IMR-90 (cell line): ENCODE results near the gene ZFYVE21. TPM values are rescaled to one million over a fixed set of nuclear protein-coding genes. Genes with fewer than 3 reads are reported as not detected.

Source experiments
- ATAC-seq: fragments of 200-7000 bp; cut with Tn5 transposase; 2 replicates; pipeline ENCODE4 v1.9.1; 2020; ENCODE audit warnings: low read depth, mild to moderate bottlenecking, moderate library complexity
- BruUV-seq: library from RNA; stranded (reverse); fragments of 400-500 nt; replicated peaks from 2 replicates; lab custom pipeline; 2021; lab: Mats Ljungman, UMichigan
- CTCF ChIA-PET: fragments of 300-600 bp; formaldehyde crosslinking; extraction: SDS; loops from one replicate; lab custom pipeline; 2021; ENCODE audit warnings: antibody characterized with exemption; lab: Yijun Ruan, JAX
- POLR2A ChIA-PET: fragments of 300-600 bp; sonication (Branson Sonifier 250); formaldehyde crosslinking; loops from one replicate; lab custom pipeline; 2022; ENCODE audit warnings: antibody characterized with exemption; ENCODE audit not compliant: unreplicated experiment; lab: Charles Lee
- DNase-seq: peaks from one replicate; pipeline ENCODE4 v3.0.0; 2013
- H2AFZ ChIP-seq: replicated peaks from 2 replicates; pipeline ENCODE3; 2013; ENCODE audit warnings: low read length, mild to moderate bottlenecking; ENCODE audit not compliant: poor library complexity
- H2AK5ac ChIP-seq: 2 replicates; pipeline ENCODE4 v1.6.1; 2013; ENCODE audit warnings: low read depth, low read length, inconsistent platforms
- H2AK9ac ChIP-seq: replicated peaks from 2 replicates; pipeline ENCODE3; 2013; ENCODE audit warnings: mild to moderate bottlenecking, low read depth, low read length, moderate library complexity; ENCODE audit not compliant: poor library complexity
- H2BK120ac ChIP-seq: 2 replicates; pipeline ENCODE4 v1.6.1; 2013; ENCODE audit warnings: low read depth, low read length, inconsistent platforms
- H2BK15ac ChIP-seq: 3 replicates; pipeline ENCODE4 v1.6.1; 2013; ENCODE audit warnings: low read depth, low read length, inconsistent platforms
- H2BK20ac ChIP-seq: 2 replicates; pipeline ENCODE4 v1.6.1; 2013; ENCODE audit warnings: low read depth, mild to moderate bottlenecking, inconsistent platforms, low read length, moderate library complexity
- H2BK5ac ChIP-seq: 2 replicates; pipeline ENCODE4 v1.6.1; 2013; ENCODE audit warnings: mild to moderate bottlenecking, low read depth, low read length, inconsistent platforms; ENCODE audit not compliant: poor library complexity, severe bottlenecking
- H3K14ac ChIP-seq: replicated peaks from 2 replicates; pipeline ENCODE4 v1.6.1; 2013; ENCODE audit warnings: low read depth, low read length, inconsistent platforms
- H3K18ac ChIP-seq: 2 replicates; pipeline ENCODE4 v1.6.1; 2013; ENCODE audit warnings: low read depth, low read length, control low read depth
- H3K23ac ChIP-seq: 2 replicates; pipeline ENCODE4 v1.6.1; 2013; ENCODE audit warnings: low read depth, low read length, inconsistent platforms
- H3K27ac ChIP-seq: 2 replicates; pipeline ENCODE4 v1.5.1; 2013; ENCODE audit warnings: mild to moderate bottlenecking, control low read depth, low read length; ENCODE audit not compliant: insufficient read depth
- H3K27me3 ChIP-seq: 2 replicates; pipeline ENCODE4 v1.6.1; 2013; ENCODE audit warnings: low read length; ENCODE audit not compliant: control insufficient read depth, insufficient read depth
- H3K36me3 ChIP-seq: 2 replicates; pipeline ENCODE4 v1.6.1; 2013; ENCODE audit warnings: low read length, mixed read lengths; ENCODE audit not compliant: control insufficient read depth, insufficient read depth
- H3K4ac ChIP-seq: 2 replicates; pipeline ENCODE4 v1.6.1; 2013; ENCODE audit warnings: low read depth, low read length, inconsistent platforms
- H3K4me1 ChIP-seq: 2 replicates; pipeline ENCODE4 v1.6.1; 2013; ENCODE audit warnings: low read length, mixed read lengths; ENCODE audit not compliant: control insufficient read depth, insufficient read depth
- H3K4me2 ChIP-seq: 2 replicates; pipeline ENCODE4 v1.6.1; 2013; ENCODE audit warnings: low read depth, mild to moderate bottlenecking, control low read depth, low read length, moderate library complexity
- H3K4me3 ChIP-seq: 2 replicates; pipeline ENCODE4 v1.5.1; 2013; ENCODE audit warnings: low read depth, mild to moderate bottlenecking, control low read depth, low read length, moderate library complexity; ENCODE audit not compliant: insufficient read depth
- H3K56ac ChIP-seq: 2 replicates; pipeline ENCODE4 v1.6.1; 2013; ENCODE audit warnings: low read length, inconsistent platforms; ENCODE audit not compliant: insufficient read depth; ENCODE audit errors: extremely low read depth
- H3K79me1 ChIP-seq, 2 experiments: 2 replicates each; pipeline ENCODE4 v1.6.1; 2013; ENCODE audit warnings: low read length in 2 of 2, inconsistent platforms in 1 of 2, low read depth in 1 of 2
- H3K9ac ChIP-seq: 2 replicates; pipeline ENCODE4 v1.6.1; 2013; ENCODE audit warnings: low read depth, low read length, control low read depth
- H3K9me1 ChIP-seq: 2 replicates; pipeline ENCODE4 v1.6.1; 2013; ENCODE audit warnings: low read length, inconsistent platforms; ENCODE audit not compliant: insufficient read depth
- H3K9me3 ChIP-seq: 2 replicates; pipeline ENCODE4 v1.6.1; 2013; ENCODE audit warnings: low read length; ENCODE audit not compliant: control insufficient read depth, insufficient read depth
- H4K20me1 ChIP-seq: 2 replicates; pipeline ENCODE4 v1.6.1; 2013; ENCODE audit warnings: low read length, inconsistent platforms; ENCODE audit not compliant: insufficient read depth
- H4K5ac ChIP-seq: 2 replicates; pipeline ENCODE4 v1.6.1; 2013; ENCODE audit warnings: mild to moderate bottlenecking, low read depth, low read length, control low read depth
- H4K8ac ChIP-seq, 2 experiments: 2 replicates each; pipeline ENCODE4 v1.6.1; 2013; ENCODE audit warnings: low read depth in 2 of 2, low read length in 2 of 2, control low read depth in 1 of 2, inconsistent platforms in 1 of 2
- H4K91ac ChIP-seq: 2 replicates; pipeline ENCODE4 v1.6.1; 2013; ENCODE audit warnings: low read depth, low read length, inconsistent platforms; ENCODE audit not compliant: insufficient read depth
- CHD1 ChIP-seq: IDR thresholded peaks from 2 replicates; pipeline ENCODE4 v1.6.1; 2012; ENCODE audit warnings: low read depth, low read length, improper control_type of control experiment
- ELK1 ChIP-seq: fragments of 150-350 bp; IDR thresholded peaks from 2 replicates; pipeline ENCODE4 v1.6.1; 2016; ENCODE audit warnings: low read depth, mild to moderate bottlenecking, low read length, moderate library complexity, borderline replicate concordance
- NFE2L2 ChIP-seq: fragments of 150-350 bp; IDR thresholded peaks from 2 replicates; pipeline ENCODE4 v1.6.1; 2016; ENCODE audit warnings: low read depth, mild to moderate bottlenecking, low read length
- WGBS, 2 experiments: methylation state at CpG; one replicate each; pipeline versions ENCODE4 v1.1.5 to v1.1.7; 2013; ENCODE audit warnings: missing lambda C conversion rate in 2 of 2; ENCODE audit not compliant: insufficient read length in 1 of 2; ENCODE audit errors: extremely low coverage in 2 of 2; 5-methylcytosine and 5-hydroxymethylcytosine counted together
- dilution Hi-C: fragments of 300-500 bp; cut with HindIII; formaldehyde crosslinking; loops from one replicate; pipeline ENCODE4 v1.14.3; 2018; ENCODE audit warnings: low sequenced_read_pairs; ENCODE audit not compliant: unreplicated experiment
- in situ Hi-C: fragments of 300-500 bp; cut with MboI; formaldehyde crosslinking; loops from 3 replicates; pipeline ENCODE4 v1.14.3; 2019; ENCODE audit warnings: low sequenced_read_pairs, inconsistent platforms, mixed read lengths
- intact Hi-C: fragments of 100-400 bp; cut with micrococcal nuclease; formaldehyde crosslinking; loops from 2 replicates; pipeline ENCODE4 v1.10.0; 2022
- polyA plus RNA-seq, 3 experiments: library from polyadenylated mRNA; depleted of rRNA; stranded (reverse); fragments of >200 nt; gene quantifications; 2 replicates each; pipeline ENCODE4 v1.2.3, GENCODE V29; 2012; ENCODE audit warnings: low replicate concordance in 1 of 3
- total RNA-seq: library from RNA; depleted of rRNA; stranded (reverse); fragments of >200 nt; gene quantifications from 2 replicates; pipeline ENCODE4 v1.2.3, GENCODE V29; 2012

Gene ZFYVE21
- total and polyA plus RNA-seq, 2 of the 4 experiments (the other 2 are of a cell fraction): 41.2 to 89.2 TPM

- Histone ChIP-seq H3K4me1 (peaks cover 15% of the 10 kb centered on the region), H3K18ac (no peak overlapping the region), H3K56ac (no peak overlapping the region), H3K23ac (no peak overlapping the region), H3K27me3 (no peaks in the 10 kb centered on the region), H4K8ac (no peak overlapping the region), H2BK5ac (no peak overlapping the region), H3K4ac (no peak overlapping the region), H2BK15ac (no peak overlapping the region), H2AK5ac (no peak overlapping the region), H3K27ac (no peak overlapping the region), H3K14ac (no peak overlapping the region), H3K36me3 (peaks cover 58% of the 10 kb centered on the region), H2AK9ac (no peak overlapping the region), H3K9me3 (no peaks in the 10 kb centered on the region), H3K4me3 (no peak overlapping the region), H3K9me1 (peaks cover 3% of the 10 kb centered on the region; the same call in 1 of the 2 replicates), H2AFZ (no peak overlapping the region), H2BK120ac (no peak overlapping the region), H4K91ac (no peak overlapping the region), H3K9ac (no peak overlapping the region), H4K5ac (no peak overlapping the region), H3K4me2 (no peak overlapping the region), H2BK20ac (no peak overlapping the region), H3K79me1 (peaks cover 27 to 80% of the 10 kb centered on the region in 2 experiments), H4K20me1 (peaks cover 62% of the 10 kb centered on the region)
- POLR2A ChIA-PET: no interaction called here
- intact Hi-C loops: no loop called here
- DNase-seq (no peak), ATAC-seq (no peak)
- 93% methylated on average over 18 of the region's 33 CpGs; no CpG with 5 or more reads in 1 of the 2 experiments for WGBS, 2 experiments
- dilution Hi-C loops: no loop called here
- no TSS peak for BruUV-seq
- CTCF ChIA-PET: no interaction called here
- in situ Hi-C loops: no loop called here
- TF ChIP-seq CHD1: no peak
- no peak for TF ChIP-seq NFE2L2
- TF ChIP-seq ELK1: no peak
Observed at GRCh38 chr14:103698380-103699260, 17.0 kb upstream of the ZFYVE21 start.
